T-helper 1 cell (primary cell): ENCODE data around the gene SRCAP.
A peak's percentile ranks its signal among the peaks of the same experiment; 100 is the strongest.

ENCODE experiments used
- DNase-seq, 5 donors: peaks; one replicate each; pipeline ENCODE4 v3.0.0-alpha.2; 2012 to 2020

The SRCAP gene

GRCh38 chr16:30760001-30760559, 61.1 kb downstream of the SRCAP start:
- no peak for DNase-seq

GRCh38 chr16:30760577-30761426, 61.8 kb downstream of the SRCAP start:
- DNase-seq: no peak

GRCh38 chr16:30761427-30761927, 62.5 kb downstream of the SRCAP start:
- DNase-seq: peak in 3 of 5 donors; percentile 17 to 46 (median 24)

- peak; percentile 85 to 96 (median 87) for DNase-seq
Observed at GRCh38 chr16:30761928-30762902, 63.2 kb downstream of the SRCAP start, which contains the start of the genes CFAP119 and RNF40. CFAP119 (minus strand) TSS chr16:30762062; CDS start chr16:30761748, 314 bp downstream. RNF40 (plus strand) TSS chr16:30762322; CDS start chr16:30762546, 224 bp downstream.

- DNase-seq: no peak
Observed at GRCh38 chr16:30762991-30763725, 64.2 kb downstream of the SRCAP start.

- no peak for DNase-seq
Observed at GRCh38 chr16:30764086-30764485, 65.1 kb downstream of the SRCAP start.

GRCh38 chr16:30764816-30765465, 66.0 kb downstream of the SRCAP start:
- no peak for DNase-seq

- DNase-seq: no peak
Observed at GRCh38 chr16:30766206-30766932, 67.4 kb downstream of the SRCAP start.

GRCh38 chr16:30766933-30767284, 67.9 kb downstream of the SRCAP start:
- no peak for DNase-seq

- DNase-seq: no peak
Observed at GRCh38 chr16:30767767-30768465, 68.9 kb downstream of the SRCAP start.

- no peak for DNase-seq
Observed at GRCh38 chr16:30768583-30769181, 69.7 kb downstream of the SRCAP start.

- DNase-seq: no peak
Observed at GRCh38 chr16:30769379-30770089, 70.6 kb downstream of the SRCAP start.

GRCh38 chr16:30771726-30772125, 72.8 kb downstream of the SRCAP start:
- DNase-seq: no peak

- no peak for DNase-seq
Observed at GRCh38 chr16:30773826-30774225, 74.9 kb downstream of the SRCAP start.

GRCh38 chr16:30774367-30775130, 75.6 kb downstream of the SRCAP start:
- no peak for DNase-seq

GRCh38 chr16:30775131-30775391, 76.1 kb downstream of the SRCAP start:
- DNase-seq: no peak

GRCh38 chr16:30775392-30776188, 76.6 kb downstream of the SRCAP start:
- peak in 3 of 5 donors; percentile 28 to 67 (median 29) for DNase-seq
